RWPE1 (cell line): ENCODE data around the gene SDHA.
"Not testable (repeated sequence)": the region's sequence is repeated elsewhere in the genome, so short reads cannot be mapped to it uniquely, and the experiment has no call there.

Experiments
- CTCF ChIA-PET: fragments of 350-600 bp; sonication (Branson Sonifier 250); formaldehyde crosslinking; extraction: SDS; loops from one replicate; lab custom pipeline; 2021; lab: Yijun Ruan, JAX
- POLR2A ChIA-PET: fragments of 400-600 bp; formaldehyde crosslinking; extraction: SDS; loops from one replicate; lab custom pipeline; 2020; ENCODE audit warnings: antibody characterized with exemption; ENCODE audit not compliant: low non-redundant PET; lab: Yijun Ruan, JAX
- DNase-seq: peaks from one replicate; pipeline ENCODE4 v3.0.0; 2012; ENCODE audit warnings: low spot score
- H3K27ac ChIP-seq: fragments of 450-650 bp; 2 replicates; pipeline ENCODE4 v1.5.1; 2017
- TF ChIP-seq, protein P1 (sequence below): fragments of 450-650 bp; conservative IDR thresholded peaks from 2 replicates; pipeline ENCODE4 v1.5.1; 2017; ENCODE audit warnings: low read depth, mild to moderate bottlenecking

SDHA gene

DNA sequence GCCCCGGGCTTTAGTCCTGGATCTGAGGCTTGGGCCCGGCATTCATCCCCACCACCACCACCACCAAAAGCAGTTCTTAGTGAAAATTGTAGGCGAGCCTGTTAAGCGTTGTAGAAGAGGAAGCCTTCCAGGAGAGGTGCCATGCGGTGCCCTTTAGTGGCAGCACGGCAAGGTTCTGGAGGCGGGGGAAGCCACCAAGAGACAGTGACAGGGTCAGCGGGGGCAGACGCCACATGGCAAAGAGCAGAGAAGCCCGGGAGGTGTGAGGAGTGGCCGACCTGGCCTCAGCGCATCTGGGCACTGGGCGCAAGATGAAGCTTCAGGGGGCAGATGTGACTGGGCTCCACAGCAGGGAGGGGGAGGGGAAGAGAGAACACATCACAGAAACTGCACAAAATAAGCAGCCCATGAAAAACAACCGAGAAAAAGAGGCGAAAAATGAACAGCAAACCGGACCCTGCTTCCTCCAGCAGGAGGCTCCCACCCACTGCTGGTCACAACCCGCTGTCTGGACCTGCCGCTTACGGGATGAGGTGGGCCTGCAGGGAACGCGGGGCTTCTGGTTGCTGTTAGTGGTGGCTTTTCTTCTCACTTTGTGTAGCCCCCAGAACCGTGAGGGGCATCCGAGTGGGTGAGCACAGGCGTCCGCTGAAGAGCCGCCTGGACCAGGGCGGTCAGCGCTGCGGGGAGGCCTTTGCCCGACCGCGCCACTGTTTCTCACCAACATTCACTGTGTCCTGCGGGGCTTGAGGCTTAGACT is 22.5 kb upstream of the SDHA start:
- TF ChIP-seq, protein P1, sequence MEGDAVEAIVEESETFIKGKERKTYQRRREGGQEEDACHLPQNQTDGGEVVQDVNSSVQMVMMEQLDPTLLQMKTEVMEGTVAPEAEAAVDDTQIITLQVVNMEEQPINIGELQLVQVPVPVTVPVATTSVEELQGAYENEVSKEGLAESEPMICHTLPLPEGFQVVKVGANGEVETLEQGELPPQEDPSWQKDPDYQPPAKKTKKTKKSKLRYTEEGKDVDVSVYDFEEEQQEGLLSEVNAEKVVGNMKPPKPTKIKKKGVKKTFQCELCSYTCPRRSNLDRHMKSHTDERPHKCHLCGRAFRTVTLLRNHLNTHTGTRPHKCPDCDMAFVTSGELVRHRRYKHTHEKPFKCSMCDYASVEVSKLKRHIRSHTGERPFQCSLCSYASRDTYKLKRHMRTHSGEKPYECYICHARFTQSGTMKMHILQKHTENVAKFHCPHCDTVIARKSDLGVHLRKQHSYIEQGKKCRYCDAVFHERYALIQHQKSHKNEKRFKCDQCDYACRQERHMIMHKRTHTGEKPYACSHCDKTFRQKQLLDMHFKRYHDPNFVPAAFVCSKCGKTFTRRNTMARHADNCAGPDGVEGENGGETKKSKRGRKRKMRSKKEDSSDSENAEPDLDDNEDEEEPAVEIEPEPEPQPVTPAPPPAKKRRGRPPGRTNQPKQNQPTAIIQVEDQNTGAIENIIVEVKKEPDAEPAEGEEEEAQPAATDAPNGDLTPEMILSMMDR, result no peak
- no peak for DNase-seq
- H3K27ac ChIP-seq, result 0 out of 2 replicates have a peak overlapping the region, but pooled peaks have one; percentile 29
- ChIA-PET POLR2A (no interaction called here), CTCF (interaction anchor here (0.6 kb wide), 1 partner anchor 90 kb away, joined by 7 read pairs; no protein-coding TSS in a partner anchor)

DNA sequence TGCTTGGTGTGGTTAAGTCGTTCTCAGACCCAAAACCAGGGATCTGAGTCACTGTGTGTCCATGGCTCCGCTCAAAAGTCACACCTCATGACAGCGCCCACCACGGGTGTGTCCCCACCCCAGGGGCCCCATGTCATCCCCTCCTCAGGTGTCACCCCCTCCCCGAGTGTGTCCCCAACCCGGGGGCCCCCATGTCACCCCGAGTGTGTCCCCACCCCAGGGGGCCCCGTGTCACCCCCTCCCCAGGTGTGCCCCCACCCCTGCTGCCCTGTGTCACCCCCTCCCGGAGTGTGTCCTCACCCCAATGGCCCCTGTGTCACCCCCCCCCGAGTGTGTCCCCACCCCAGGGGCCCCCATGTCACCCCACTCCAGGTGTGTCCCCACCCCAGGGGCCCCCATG is 21.8 kb upstream of the SDHA start:
- peak overlapping the region; percentile 29; the same call in 1 of the 2 replicates for H3K27ac ChIP-seq
- no peak for DNase-seq
- TF ChIP-seq, protein P1, result no peak
- POLR2A ChIA-PET, result no interaction called here
- CTCF ChIA-PET, result interaction anchor here (0.6 kb wide), 1 partner anchor 89 kb away, joined by 7 read pairs; no protein-coding TSS in a partner anchor

DNA sequence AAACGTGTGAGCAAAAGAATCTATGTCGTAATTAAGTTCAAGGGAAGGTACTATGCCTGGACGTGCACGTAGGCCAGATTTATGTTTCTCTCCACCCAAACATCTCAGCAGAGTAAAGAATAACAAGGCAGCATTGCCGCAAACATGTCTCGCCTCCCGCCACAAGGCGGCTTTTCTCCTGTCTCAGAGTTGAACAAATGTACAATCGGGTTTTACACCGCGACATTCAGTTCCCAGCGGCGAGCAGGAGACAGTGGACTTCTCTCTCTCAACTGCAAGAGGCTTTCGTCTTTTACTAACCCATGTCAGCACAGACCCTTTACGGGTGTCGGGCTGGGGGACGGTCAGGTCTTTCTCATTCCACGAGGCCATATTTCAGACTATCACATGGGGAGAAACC is 21.1 kb upstream of the SDHA start:
- H3K27ac ChIP-seq, CTCF ChIA-PET, POLR2A ChIA-PET, DNase-seq: not testable (repeated sequence)

DNA sequence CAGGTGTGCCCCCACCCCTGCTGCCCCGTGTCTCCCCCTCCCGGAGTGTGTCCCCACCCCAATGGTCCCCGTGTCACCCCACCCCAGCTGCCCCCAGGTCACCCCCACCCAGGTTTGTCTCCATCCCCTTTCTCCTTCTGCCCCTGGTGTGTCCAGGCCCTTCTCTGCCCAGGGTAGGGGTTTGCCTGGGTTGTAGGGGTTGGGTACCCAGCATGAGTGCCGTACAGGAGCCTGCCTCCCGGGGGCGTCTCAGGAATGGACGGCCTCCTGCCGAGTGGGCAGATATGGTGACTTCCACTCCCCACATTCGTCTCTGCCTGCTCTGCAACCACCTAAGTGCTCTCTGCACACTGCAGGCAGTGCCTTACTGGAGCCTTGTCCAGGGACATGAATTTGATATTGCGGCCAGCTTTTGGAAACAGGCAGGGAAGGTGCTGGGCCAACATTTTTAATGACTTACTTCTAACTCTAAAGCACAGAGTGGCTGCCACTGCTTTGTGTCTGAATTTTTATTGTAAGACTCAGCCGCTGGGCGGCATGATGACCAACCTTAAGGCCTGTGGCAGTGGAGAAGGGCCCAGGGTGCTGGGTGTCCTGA is 20.1 kb upstream of the SDHA start:
- TF ChIP-seq, protein P1, result no peak
- ChIA-PET POLR2A (no interaction called here), CTCF (no interaction called here)
- H3K27ac ChIP-seq, result peak overlapping the region; percentile 2; the same call in 1 of the 2 replicates
- no peak for DNase-seq

DNA sequence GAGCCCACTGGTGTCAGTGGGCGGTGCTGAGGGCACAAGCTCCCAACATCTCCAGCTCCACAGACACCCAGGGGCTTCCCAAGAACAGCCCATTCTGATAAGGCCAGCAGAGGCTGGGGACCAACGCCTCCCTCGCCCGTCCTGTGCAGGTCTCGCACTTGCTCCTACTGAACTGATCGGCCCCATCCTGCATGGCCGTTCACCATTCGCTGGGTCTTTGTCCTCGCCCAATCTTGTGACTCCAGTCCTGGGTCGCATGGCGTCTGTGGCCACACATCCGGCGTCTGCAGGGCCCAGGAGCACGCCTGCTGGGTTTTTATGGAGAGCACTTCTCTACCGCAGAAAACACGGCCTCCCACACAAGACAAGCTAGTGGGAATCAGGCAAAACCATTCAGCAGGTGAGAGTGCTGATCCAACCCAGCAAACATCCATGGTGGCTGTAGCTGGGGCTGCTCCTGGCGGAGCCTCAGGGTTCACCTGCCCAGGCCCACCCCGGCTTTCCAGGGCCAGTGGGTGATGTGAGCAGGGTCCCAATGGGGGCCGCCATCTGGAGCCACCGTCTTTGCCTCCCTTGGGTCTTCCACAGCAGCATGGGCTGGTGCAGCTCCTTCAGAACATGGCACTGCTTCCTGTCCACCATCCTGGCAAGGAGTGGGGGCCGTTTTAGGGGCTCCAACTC is 19.5 kb upstream of the SDHA start:
- CTCF ChIA-PET, result interaction anchor here (0.6 kb wide), 1 partner anchor 20 kb away, joined by 3 read pairs; the partner anchor contains the start of genes CCDC127 and SDHA
- peak overlapping the region; percentile 2; the same call in 1 of the 2 replicates for H3K27ac ChIP-seq
- no peak for DNase-seq
- TF ChIP-seq, protein P1, result no peak
- POLR2A ChIA-PET, result no interaction called here

DNA sequence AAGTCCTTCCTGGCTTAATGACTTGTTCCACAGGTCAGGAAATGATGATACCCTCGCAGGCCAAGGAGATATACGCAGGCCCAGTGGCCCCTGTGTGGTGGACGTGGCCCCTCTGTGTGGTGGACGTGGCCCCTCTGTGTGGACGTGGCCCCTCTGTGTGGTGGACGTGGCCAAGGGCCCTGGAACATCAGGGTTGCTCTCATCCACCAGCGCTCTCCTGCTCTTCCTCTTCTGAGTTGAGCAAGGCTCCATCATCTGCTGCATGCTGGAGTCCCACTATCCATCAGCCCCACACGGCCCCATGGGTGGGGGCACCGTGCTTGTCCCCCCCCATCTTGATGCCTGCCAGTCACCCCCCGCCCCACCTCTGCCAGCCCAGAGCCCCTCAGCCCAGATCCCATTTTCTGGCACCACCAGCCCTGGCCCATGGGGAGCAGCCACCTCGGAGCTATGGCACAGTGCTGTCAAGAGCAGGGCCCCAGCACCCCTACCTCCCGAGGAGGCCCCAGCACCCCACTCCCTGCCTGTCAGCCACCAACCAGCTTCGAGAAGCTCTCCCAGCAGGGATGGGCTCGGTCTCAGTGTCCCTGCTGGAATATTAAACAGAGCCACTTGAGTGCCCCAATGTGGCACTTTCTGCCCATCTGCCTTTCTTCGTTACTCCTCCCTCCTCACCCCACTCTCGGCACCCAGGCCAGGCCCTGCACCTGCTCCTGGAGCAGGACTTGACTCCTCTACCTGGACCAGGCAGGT is 18.7 kb upstream of the SDHA start:
- POLR2A ChIA-PET, result no interaction called here
- DNase-seq, result no peak
- TF ChIP-seq, protein P1, result no peak
- H3K27ac ChIP-seq, result peak overlapping the region; percentile 3; the same call in 1 of the 2 replicates
- CTCF ChIA-PET, result interaction anchor here (0.6 to 1.2 kb wide), 2 partner anchors 11 to 19 kb away, joined by 3 to 4 read pairs; partner anchors contain the start of genes CCDC127 and SDHA
